SK-N-SH treated with all-trans-retinoic acid at 6 μM for 48 hours (cell line): ENCODE measurements around the gene RADX.

Source experiments
- ATAC-seq: fragments of 200-7000 bp; cut with Tn5 transposase; 3 replicates; pipeline ENCODE4 v1.9.1; 2020; ENCODE audit warnings: mild to moderate bottlenecking, moderate library complexity
- ARNTL ChIP-seq: fragments of 450-650 bp; formaldehyde crosslinking; IDR thresholded peaks from 2 replicates; pipeline ENCODE4 v1.5.0; 2020; ENCODE audit warnings: low read depth, mild to moderate bottlenecking, moderate library complexity, borderline replicate concordance
- BACH2 ChIP-seq: fragments of 250-450 bp; sonication (Bioruptor Pico); IDR thresholded peaks from 2 replicates; pipeline ENCODE4 v1.9.0; 2021; ENCODE audit warnings: mild to moderate bottlenecking, borderline replicate concordance
- CSDC2 ChIP-seq: fragments of 250-450 bp; sonication (Bioruptor Pico); IDR thresholded peaks from 2 replicates; pipeline ENCODE4 v1.5.0; 2020; ENCODE audit warnings: mild to moderate bottlenecking, moderate library complexity
- CSRNP3 ChIP-seq: fragments of 250-450 bp; sonication (Bioruptor Pico); IDR thresholded peaks from 2 replicates; pipeline ENCODE4 v1.5.1; 2021; ENCODE audit warnings: mild to moderate bottlenecking, moderate library complexity
- ESRRG ChIP-seq: fragments of 250-450 bp; sonication (Bioruptor Pico); IDR thresholded peaks from 2 replicates; pipeline ENCODE4 v1.6.1; 2021; ENCODE audit warnings: mild to moderate bottlenecking
- GLIS3 ChIP-seq: fragments of 250-450 bp; sonication (Bioruptor Pico); IDR thresholded peaks from 2 replicates; pipeline ENCODE4 v1.5.0; 2020; ENCODE audit warnings: mild to moderate bottlenecking, moderate library complexity
- ISL1 ChIP-seq: fragments of 250-450 bp; sonication (Bioruptor Pico); IDR thresholded peaks from 2 replicates; pipeline ENCODE4 v2.1.2; 2022; ENCODE audit warnings: mild to moderate bottlenecking, moderate library complexity
- OSR1 ChIP-seq: fragments of 250-450 bp; sonication (Bioruptor Pico); IDR thresholded peaks from 2 replicates; pipeline ENCODE4 v1.8.0; 2022; ENCODE audit warnings: moderate library complexity, mild to moderate bottlenecking, inconsistent platforms
- PATZ1 ChIP-seq: fragments of 250-450 bp; sonication (Bioruptor Pico); IDR thresholded peaks from 2 replicates; pipeline ENCODE4 v1.8.0; 2020; ENCODE audit warnings: mild to moderate bottlenecking, moderate library complexity, borderline replicate concordance
- PPARA ChIP-seq: fragments of 250-450 bp; sonication (Bioruptor Pico); IDR thresholded peaks from 2 replicates; pipeline ENCODE4 v1.5.0; 2020; ENCODE audit warnings: mild to moderate bottlenecking, borderline replicate concordance
- RARB ChIP-seq: fragments of 250-450 bp; sonication (Bioruptor Pico); IDR thresholded peaks from 2 replicates; pipeline ENCODE4 v1.8.0; 2021; ENCODE audit warnings: mild to moderate bottlenecking, moderate library complexity
- SNAI2 ChIP-seq: fragments of 250-450 bp; sonication (Bioruptor Pico); IDR thresholded peaks from 2 replicates; pipeline ENCODE4 v1.5.0; 2020; ENCODE audit warnings: mild to moderate bottlenecking, moderate library complexity
- TCF4 ChIP-seq: fragments of 250-450 bp; sonication (Bioruptor Pico); IDR thresholded peaks from 2 replicates; pipeline ENCODE4 v1.8.0; 2021; ENCODE audit warnings: mild to moderate bottlenecking, moderate library complexity, borderline replicate concordance
- TOX ChIP-seq: fragments of 250-450 bp; sonication (Bioruptor Pico); IDR thresholded peaks from 2 replicates; pipeline ENCODE4 v1.8.0; 2021; ENCODE audit warnings: mild to moderate bottlenecking, moderate library complexity, borderline replicate concordance
- TSHZ2 ChIP-seq: fragments of 250-450 bp; sonication (Bioruptor Pico); IDR thresholded peaks from 2 replicates; pipeline ENCODE4 v1.5.0; 2020; ENCODE audit warnings: mild to moderate bottlenecking, moderate library complexity
- ZC3H10 ChIP-seq: fragments of 250-450 bp; sonication (Bioruptor Pico); IDR thresholded peaks from 2 replicates; pipeline ENCODE4 v1.5.1; 2021; ENCODE audit warnings: mild to moderate bottlenecking, moderate library complexity
- ZFP3 ChIP-seq: fragments of 250-450 bp; sonication (Bioruptor Pico); IDR thresholded peaks from 2 replicates; pipeline ENCODE4 v1.5.0; 2020; ENCODE audit warnings: mild to moderate bottlenecking, moderate library complexity
- ZNF565 ChIP-seq: fragments of 450-650 bp; formaldehyde crosslinking; conservative IDR thresholded peaks from 2 replicates; pipeline ENCODE4 v1.5.0; 2020; ENCODE audit warnings: low read depth, mild to moderate bottlenecking, moderate library complexity
- ZNF70 ChIP-seq: fragments of 450-650 bp; formaldehyde crosslinking; IDR thresholded peaks from 2 replicates; pipeline ENCODE4 v1.5.0; 2020; ENCODE audit warnings: mild to moderate bottlenecking, moderate library complexity
- ZNF8 ChIP-seq: fragments of 450-650 bp; formaldehyde crosslinking; IDR thresholded peaks from 2 replicates; pipeline ENCODE4 v1.5.0; 2020; ENCODE audit warnings: mild to moderate bottlenecking, moderate library complexity

Gene RADX

GRCh38 chrX:106710771-106711170 lies 99.0 kb downstream of the RADX start:
- no peak for ATAC-seq
- no peak for TF ChIP-seq PATZ1 (CRISPR knock-in tag)
- TF ChIP-seq ZFP3 (CRISPR knock-in tag) = no peak

- no peak for ATAC-seq
- TF ChIP-seq ESRRG (CRISPR knock-in tag) = no peak
- no peak for TF ChIP-seq PPARA (CRISPR knock-in tag)
- TF ChIP-seq TSHZ2 (CRISPR knock-in tag) = no peak
- TF ChIP-seq OSR1 (CRISPR knock-in tag) = no peak
- TF ChIP-seq ZNF8 (CRISPR knock-in tag) = no peak
- no peak for TF ChIP-seq ZNF565 (CRISPR knock-in tag)
- TF ChIP-seq TCF4 (CRISPR knock-in tag) = no peak
- no peak for TF ChIP-seq CSRNP3 (CRISPR knock-in tag)
- no peak for TF ChIP-seq PATZ1 (CRISPR knock-in tag)
- no peak for TF ChIP-seq RARB (CRISPR knock-in tag)
- TF ChIP-seq ZNF70 (CRISPR knock-in tag) = no peak
- TF ChIP-seq ARNTL (CRISPR knock-in tag) = no peak
- no peak for TF ChIP-seq TOX
- TF ChIP-seq ZFP3 (CRISPR knock-in tag) = no peak
- TF ChIP-seq BACH2 (CRISPR knock-in tag) = no peak
- no peak for TF ChIP-seq ISL1 (CRISPR knock-in tag)
- no peak for TF ChIP-seq ZC3H10 (CRISPR knock-in tag)
- TF ChIP-seq CSDC2 (CRISPR knock-in tag) = no peak
- no peak for TF ChIP-seq SNAI2
Measured at GRCh38 chrX:106711375-106711774, 99.6 kb downstream of the RADX start.

- TF ChIP-seq ZNF70 (CRISPR knock-in tag) (no peak), ZC3H10 (CRISPR knock-in tag) (no peak), GLIS3 (CRISPR knock-in tag) (no peak), PPARA (CRISPR knock-in tag) (no peak), ZNF565 (CRISPR knock-in tag) (no peak), ZFP3 (CRISPR knock-in tag) (no peak), BACH2 (CRISPR knock-in tag) (no peak), ZNF8 (CRISPR knock-in tag) (no peak), OSR1 (CRISPR knock-in tag) (no peak), CSRNP3 (CRISPR knock-in tag) (no peak), PATZ1 (CRISPR knock-in tag) (no peak), CSDC2 (CRISPR knock-in tag) (no peak)
- ATAC-seq = no peak
Measured at GRCh38 chrX:106716004-106716403, 104.2 kb downstream of the RADX start.
